Fibroblast of peridontal ligament (primary cell): ENCODE data around the gene GNB5.
"Not testable (repeated sequence)": the region's sequence is repeated elsewhere in the genome, so short reads cannot be mapped to it uniquely, and the experiment has no call there.

Experiments used
- DNase-seq: peaks from one replicate; pipeline ENCODE4 v3.0.0-alpha.2; 2010; ENCODE audit errors: extremely low read depth

The GNB5 gene

GRCh38 chr15:52170199-52170598 is 21.0 kb downstream of the GNB5 start:
- not testable (repeated sequence) for DNase-seq

- DNase-seq, result not testable (repeated sequence)
These were observed 25.6 kb downstream of the GNB5 start for GRCh38 chr15:52165494-52166131.

DNA sequence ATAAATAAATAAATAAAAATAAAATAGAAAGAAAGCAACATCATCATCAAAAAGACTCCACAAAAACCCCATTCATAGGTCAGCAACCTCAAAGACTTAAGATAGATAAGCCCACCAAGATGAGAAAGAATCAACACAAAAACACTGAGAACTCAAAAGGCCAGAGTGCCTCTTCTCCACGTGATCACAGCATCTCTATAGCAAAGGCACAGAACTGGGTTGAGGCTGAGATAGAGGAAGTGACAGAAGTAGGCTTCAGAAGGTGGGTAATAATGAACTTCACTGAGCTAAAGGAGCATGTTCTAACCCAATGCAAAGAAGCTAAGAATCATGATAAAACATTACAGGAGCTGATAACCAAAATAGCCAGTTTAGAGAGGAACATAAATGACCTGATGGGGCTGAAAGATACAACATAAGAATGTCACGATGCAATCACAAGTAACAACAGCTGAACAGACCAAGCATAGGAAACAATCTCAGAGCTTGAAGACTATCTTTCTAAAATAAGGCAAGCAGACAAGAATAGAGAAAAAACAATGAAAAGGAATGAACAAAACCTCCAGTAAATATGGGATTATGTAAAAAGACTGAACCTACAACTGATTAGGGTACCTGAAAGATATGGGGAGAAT is 26.4 kb downstream of the GNB5 start:
- peak; percentile 46 for DNase-seq

- no peak for DNase-seq
These were observed 27.6 kb downstream of the GNB5 start for GRCh38 chr15:52163321-52164190.

GRCh38 chr15:52162876-52163275 is 28.3 kb downstream of the GNB5 start:
- no peak for DNase-seq

DNA sequence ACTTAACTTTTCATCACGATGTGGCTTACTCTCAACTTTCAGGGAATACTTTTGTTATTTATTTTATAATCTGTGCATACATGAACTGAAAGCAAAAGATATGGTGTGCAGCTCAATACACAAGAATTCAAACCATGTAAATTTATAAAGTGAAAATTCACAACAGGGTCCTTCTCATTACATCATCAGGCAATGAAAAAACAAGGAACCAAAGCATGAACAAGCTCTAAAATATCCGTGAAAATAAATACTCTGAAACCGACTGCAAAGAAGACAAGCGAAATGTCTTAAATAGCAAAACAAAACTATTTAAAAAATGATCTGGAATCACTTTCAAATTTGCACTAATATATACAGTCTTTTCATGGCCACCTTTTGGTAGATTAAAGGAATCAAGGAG is 28.9 kb downstream of the GNB5 start:
- DNase-seq, result peak; percentile 79

- DNase-seq, result no peak
These were observed 29.7 kb downstream of the GNB5 start for GRCh38 chr15:52161406-52161966.

DNA sequence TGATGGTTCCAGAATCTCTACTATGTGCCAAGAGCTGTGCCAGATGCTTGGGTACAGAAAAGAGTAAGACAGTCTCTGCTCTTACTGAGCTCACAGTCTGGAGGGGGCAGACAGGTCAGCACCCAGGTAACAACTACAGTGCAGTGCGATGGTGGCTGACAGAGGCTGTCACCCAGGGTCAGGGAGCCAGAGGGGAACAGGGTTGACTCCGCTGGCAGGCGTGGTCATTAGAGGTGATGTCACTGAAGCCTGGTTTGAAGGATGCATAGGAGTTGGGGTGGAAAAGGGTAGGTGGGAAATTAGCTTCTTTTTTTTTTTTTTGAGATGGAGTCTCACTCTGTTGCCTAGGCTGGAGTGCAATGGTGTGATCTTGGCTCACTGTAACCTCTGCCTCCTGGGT is 31.5 kb downstream of the GNB5 start:
- no peak for DNase-seq

DNA sequence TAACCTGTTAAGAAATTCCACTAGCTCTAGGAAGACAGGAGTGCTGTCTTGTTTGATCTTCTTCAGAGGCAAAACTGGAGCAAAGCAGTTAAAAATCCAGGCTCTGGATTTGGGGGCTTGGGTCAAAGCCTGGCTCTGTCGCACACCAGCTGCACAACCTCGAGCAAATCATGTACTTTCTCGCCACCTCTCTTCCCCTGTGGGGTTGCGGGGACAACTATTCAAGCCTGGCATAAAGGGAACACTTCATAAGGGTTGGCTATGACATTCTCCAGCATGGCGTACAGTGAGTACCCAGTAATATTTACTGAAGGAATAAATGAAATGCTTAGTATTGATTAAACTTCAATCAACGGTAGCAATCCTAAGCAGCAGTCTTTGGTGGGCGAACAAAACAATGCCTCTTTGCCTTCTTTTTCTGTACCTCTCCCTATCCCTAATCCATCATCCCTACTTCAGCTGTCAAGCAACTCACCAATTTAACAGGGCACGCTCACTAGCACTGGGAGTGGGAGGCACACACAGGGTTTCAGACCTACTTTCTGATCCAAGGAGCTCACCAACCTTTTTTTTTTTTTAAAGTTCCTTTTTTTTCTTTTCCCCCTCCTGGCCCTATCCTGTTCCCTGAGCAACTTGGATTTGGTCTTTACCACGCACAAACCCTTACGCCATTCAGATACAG is 33.0 kb downstream of the GNB5 start:
- no peak for DNase-seq

- DNase-seq, result no peak
These were observed 35.3 kb downstream of the GNB5 start for GRCh38 chr15:52155878-52156277.

- DNase-seq, result no peak
These were observed 36.0 kb downstream of the GNB5 start for GRCh38 chr15:52154896-52155865.

DNA sequence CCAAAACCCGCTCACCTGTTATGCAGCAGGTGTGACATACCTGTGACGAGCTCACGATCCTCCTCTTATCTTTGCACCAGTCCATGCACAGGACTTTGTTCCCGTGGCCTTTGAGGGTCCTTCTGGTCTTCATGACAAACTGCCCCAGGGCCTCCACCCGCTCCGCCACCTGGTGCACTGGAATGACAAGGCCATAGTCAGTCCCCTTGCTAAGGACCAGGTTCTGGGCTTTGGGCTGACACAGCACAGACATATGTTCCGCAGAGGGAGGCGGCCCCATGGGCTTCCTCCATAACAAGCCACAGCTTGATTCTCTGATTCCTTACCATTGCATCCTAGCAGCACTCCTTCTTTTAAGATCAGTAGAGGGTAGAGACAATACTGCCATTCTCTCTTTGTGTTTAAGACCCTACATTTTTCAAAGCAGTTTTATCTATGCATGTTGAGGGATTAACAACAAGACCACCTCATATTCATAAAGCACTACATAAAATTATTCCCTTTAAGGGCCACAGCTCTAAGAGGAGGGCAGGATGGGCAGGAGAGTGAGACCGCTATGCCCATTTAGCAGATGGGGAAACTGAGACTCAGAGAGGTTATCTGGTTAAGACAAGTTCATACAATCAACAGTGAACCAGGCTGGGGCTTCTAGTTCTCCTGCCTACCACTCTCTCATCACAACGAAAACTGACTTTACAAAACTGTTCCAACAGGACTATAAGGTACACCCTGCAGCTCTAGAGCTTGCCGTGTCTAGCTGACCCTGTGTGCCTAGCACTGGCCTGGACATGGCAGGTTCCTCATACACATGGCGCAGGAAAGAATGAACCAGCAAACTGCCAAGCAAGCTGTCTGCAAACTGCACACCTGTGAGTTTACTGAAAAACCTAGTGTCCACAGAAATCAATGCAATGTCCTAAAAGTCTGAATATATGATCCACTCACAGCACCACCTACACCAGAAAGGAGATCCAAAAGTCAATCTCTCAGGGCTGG is 37.0 kb downstream of the GNB5 start:
- no peak for DNase-seq

DNA sequence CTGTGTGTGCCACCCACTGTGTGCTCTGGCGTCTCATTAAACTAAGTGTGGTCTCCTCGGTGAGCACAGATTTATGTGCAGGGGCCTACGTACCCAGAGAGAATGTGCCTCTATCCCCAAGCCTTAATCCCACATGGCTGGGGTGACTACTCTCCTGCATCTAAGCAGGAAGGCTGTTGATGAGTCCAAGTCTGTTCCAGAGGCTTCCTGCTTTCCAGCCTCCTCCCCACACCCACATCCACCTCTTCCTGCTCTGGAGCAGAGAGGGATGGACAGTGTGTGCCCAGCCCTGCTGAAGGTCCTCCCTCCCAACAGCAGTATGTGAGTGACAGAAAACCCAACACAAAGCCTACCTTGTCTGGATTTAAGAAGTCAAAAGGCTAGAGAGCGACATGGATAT is 39.8 kb downstream of the GNB5 start:
- no peak for DNase-seq

DNA sequence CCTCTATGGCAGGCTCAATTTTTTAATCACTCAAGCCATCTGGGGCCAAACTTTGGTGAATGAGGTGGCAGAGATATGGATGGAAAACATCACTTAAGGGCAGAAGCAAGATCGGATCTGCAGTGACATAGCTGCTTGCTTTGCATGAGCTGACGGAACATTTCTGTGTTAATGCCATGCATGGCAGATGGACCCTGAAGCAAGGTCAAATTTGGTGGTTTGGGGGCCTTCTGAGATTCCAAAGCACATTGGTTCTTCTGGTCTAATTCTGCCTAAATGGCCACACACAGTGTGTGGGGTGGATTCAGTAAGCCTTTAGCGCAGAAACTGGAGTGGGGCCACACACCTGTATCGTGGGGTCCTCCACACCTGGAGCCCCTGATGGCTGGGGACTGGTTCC is 40.3 kb downstream of the GNB5 start:
- DNase-seq, result no peak

GRCh38 chr15:52150043-52150825 is 41.0 kb downstream of the GNB5 start:
- no peak for DNase-seq

DNA sequence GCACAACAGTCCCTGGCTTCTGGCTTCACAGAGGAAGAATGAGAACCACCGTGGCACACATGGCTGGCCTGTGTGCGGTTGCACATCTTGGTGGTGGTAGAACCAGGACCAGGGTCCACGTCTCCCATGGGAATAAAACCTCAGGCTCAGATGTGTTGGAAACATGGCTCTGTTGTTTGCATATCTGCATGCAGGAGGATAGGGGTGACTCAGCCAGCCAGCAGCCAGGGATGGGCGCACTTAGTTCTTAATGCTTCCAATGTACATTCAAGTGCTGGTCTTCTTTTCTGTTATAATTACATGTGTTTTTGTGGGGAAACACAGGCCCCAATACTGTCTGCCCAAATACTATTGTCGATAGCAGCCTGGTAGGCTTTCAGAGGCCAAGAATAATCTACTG is 42.8 kb downstream of the GNB5 start:
- DNase-seq, result no peak

- DNase-seq, result no peak
These were observed 44.4 kb downstream of the GNB5 start for GRCh38 chr15:52146776-52147175.

- no peak for DNase-seq
These were observed 44.9 kb downstream of the GNB5 start for GRCh38 chr15:52146261-52146660.
